Upper lobe of left lung (tissue), 4 donors: ENCODE data around the gene CCDC183.

Experiments used
- POLR2AphosphoS5 ChIP-seq, 2 donors: sonication (generic); formaldehyde crosslinking; IDR thresholded peaks; one replicate each; pipeline ENCODE4 v1.5.1; 2017; ENCODE audit warnings: antibody characterized with exemption in 2 of 2
- TF ChIP-seq, protein P1 (sequence below), 6 experiments: fragments of 450-650 bp in 4 of 6; fragments of 200-600 bp in 2 of 6; sonication (generic) in 2 of 6; IDR thresholded peaks; one replicate each; pipeline ENCODE4 v1.5.1; 2016 to 2019; ENCODE audit warnings: antibody characterized with exemption in 6 of 6

DNA sequence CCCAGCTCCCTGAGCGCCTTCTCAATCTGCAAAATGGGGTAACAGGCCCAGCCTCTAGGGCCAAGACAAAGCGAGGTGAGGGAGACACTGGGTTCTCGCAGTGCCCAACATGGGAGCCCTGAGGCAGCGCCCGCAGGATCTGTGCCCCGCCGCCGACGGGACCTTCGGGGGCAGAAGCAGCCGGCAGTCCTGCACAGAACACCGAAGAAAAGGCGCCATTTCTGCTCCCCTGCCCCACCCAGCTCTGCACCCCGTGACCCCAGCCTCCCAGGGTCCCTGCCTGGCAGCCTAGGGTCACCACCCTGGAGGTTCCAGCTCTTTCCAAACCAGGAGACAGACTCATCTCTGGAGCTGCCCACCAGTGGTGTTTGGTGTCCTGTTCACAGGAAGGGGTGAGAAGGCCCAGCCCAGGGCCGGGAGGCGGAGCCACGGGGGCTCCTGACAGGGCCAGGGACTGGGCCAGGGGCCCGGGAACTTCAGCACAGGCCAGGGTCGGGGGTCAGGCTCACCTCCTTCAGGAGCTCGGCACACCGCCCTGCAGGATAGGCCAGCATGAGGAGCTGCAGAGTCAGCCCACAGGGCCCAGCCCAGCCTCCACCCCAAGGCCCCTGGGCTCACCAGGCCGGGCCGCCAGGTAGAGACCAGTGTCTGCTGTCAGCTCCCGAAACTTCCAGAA, 41.4 kb upstream of the CCDC183 start:
- no peak for TF ChIP-seq POLR2AphosphoS5 (IDR thresholded peaks at IDR 0.05)
- TF ChIP-seq, protein P1, sequence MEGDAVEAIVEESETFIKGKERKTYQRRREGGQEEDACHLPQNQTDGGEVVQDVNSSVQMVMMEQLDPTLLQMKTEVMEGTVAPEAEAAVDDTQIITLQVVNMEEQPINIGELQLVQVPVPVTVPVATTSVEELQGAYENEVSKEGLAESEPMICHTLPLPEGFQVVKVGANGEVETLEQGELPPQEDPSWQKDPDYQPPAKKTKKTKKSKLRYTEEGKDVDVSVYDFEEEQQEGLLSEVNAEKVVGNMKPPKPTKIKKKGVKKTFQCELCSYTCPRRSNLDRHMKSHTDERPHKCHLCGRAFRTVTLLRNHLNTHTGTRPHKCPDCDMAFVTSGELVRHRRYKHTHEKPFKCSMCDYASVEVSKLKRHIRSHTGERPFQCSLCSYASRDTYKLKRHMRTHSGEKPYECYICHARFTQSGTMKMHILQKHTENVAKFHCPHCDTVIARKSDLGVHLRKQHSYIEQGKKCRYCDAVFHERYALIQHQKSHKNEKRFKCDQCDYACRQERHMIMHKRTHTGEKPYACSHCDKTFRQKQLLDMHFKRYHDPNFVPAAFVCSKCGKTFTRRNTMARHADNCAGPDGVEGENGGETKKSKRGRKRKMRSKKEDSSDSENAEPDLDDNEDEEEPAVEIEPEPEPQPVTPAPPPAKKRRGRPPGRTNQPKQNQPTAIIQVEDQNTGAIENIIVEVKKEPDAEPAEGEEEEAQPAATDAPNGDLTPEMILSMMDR (IDR thresholded peaks at IDR 0.05): no peak
